HG03439 (cell line): ENCODE data around the gene RESP18.

ENCODE experiments used
- ATAC-seq: cut with Tn5 transposase; IDR thresholded peaks from one replicate; pipeline ENCODE4 v1.9.1; 2021; ENCODE audit warnings: mild to moderate bottlenecking, moderate library complexity; ENCODE audit not compliant: unreplicated experiment

Gene RESP18

GRCh38 chr2:219332542-219332941 lies at the start of gene RESP18:
TSS of gene RESP18 (minus strand) at chr2:219332744.
- ATAC-seq, result no peak

- ATAC-seq, result no peak
Observed at GRCh38 chr2:219381448-219381847, 48.9 kb upstream of the RESP18 start.

- ATAC-seq, result no peak
Observed at GRCh38 chr2:219380926-219381325, 48.4 kb upstream of the RESP18 start.

GRCh38 chr2:219378163-219378851 lies 45.8 kb upstream of the RESP18 start:
- ATAC-seq, result no peak

- ATAC-seq, result no peak
Observed at GRCh38 chr2:219369447-219369861, 36.9 kb upstream of the RESP18 start.

GRCh38 chr2:219368690-219369191 lies 36.2 kb upstream of the RESP18 start:
- no peak for ATAC-seq

GRCh38 chr2:219362524-219363164 lies 30.1 kb upstream of the RESP18 start:
- ATAC-seq, result peak; percentile 69

- ATAC-seq, result no peak
Observed at GRCh38 chr2:219362072-219362471, 29.5 kb upstream of the RESP18 start.

GRCh38 chr2:219358170-219359075 lies 25.9 kb upstream of the RESP18 start:
- no peak for ATAC-seq

GRCh38 chr2:219356834-219357233 lies 24.3 kb upstream of the RESP18 start:
- no peak for ATAC-seq

- ATAC-seq, result no peak
Observed at GRCh38 chr2:219354582-219354981, 22.0 kb upstream of the RESP18 start.

GRCh38 chr2:219353129-219353528 lies 20.6 kb upstream of the RESP18 start:
- no peak for ATAC-seq

- peak; percentile 57 for ATAC-seq
Observed at GRCh38 chr2:219352448-219353023, 20.0 kb upstream of the RESP18 start.

- no peak for ATAC-seq
Observed at GRCh38 chr2:219350710-219351221, 18.2 kb upstream of the RESP18 start.

- no peak for ATAC-seq
Observed at GRCh38 chr2:219350215-219350614, 17.7 kb upstream of the RESP18 start.

- no peak for ATAC-seq
Observed at GRCh38 chr2:219344751-219345430, 12.3 kb upstream of the RESP18 start.

GRCh38 chr2:219335373-219335786 lies 2.8 kb upstream of the RESP18 start:
- no peak for ATAC-seq

GRCh38 chr2:219334076-219334475 lies 1.5 kb upstream of the RESP18 start:
- no peak for ATAC-seq

GRCh38 chr2:219331560-219332213 lies 857 bp downstream of the RESP18 start:
- ATAC-seq, result no peak

GRCh38 chr2:219327719-219328118 lies 4.8 kb downstream of the RESP18 start:
- no peak for ATAC-seq
